CD1c-positive myeloid dendritic cell (primary cell): ENCODE results near the gene SFMBT1.

Experiments used
- DNase-seq: peaks from one replicate; pipeline ENCODE4 v3.0.0-alpha.2; 2016; ENCODE audit errors: extremely low spot score

SFMBT1 gene

DNA sequence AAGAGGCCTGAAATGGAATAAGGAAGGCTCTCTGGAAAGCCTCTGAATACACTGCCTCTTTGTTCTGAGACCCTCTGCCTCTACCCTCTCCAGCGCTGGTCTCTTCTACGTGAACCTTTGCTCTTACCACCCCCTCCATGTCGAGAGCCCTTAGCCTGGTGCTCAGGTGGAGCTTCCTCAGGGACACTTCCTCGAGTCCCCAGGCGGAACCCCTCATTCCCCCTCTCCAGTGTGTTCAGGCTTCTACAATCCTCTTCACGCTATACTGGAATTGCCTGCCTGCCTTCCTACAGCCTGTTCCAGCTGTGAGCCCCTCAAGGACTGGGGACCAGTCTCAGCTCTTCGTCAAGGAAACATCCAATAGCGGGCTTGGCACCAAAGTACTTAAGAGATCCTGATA lies 156.0 kb downstream of the SFMBT1 start:
- no peak for DNase-seq

DNA sequence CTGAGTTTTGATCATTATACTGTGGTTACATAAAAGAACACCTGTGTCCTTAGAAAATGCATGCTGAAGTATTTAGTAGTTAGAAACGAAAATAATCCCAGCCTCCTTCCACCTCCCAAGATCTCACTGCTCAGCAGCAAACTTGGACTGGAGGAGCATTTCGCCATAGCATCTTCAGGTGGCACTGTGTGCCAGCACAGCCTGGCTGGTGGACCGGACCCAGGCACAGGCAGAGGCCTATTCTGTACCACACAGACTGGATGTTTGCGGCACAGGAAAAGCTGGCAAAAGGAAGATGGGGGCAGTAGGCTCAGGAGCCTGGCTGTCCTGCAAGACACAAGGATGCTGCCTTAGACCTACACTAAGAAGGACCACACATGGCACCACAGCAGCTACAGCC lies 158.7 kb downstream of the SFMBT1 start:
- no peak for DNase-seq

DNA sequence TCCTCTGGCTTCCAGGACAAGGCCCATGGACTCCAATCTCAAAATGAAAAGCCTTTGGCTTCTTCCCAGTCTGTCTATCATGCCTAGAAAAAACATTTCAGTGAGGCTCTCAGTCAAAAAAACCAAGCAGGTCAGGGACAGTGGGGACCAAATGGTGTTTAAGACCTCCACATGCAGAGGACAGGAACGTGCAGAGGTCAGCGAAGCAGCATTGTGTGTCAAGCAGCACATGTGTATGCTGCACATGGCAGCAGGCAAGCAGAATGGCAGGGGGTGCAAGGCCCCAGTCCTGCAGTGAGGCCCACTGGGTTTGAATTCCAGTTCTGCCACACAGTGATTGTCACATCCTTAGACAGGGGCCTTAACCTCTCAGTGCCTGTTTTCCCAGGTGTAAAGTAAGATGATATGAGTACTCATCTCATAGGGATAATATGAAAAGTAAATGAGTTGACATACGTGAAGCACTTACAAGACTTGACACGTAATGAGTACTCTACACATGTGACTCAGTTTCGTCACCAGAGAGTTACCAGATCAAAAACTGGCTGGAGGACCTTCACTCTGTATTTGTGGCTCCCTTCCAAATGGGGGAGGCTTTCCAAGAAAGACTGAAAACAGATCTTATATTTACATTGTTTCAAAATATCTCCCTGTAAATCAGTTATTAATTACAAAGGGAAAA lies 159.7 kb downstream of the SFMBT1 start:
- DNase-seq: no peak

DNA sequence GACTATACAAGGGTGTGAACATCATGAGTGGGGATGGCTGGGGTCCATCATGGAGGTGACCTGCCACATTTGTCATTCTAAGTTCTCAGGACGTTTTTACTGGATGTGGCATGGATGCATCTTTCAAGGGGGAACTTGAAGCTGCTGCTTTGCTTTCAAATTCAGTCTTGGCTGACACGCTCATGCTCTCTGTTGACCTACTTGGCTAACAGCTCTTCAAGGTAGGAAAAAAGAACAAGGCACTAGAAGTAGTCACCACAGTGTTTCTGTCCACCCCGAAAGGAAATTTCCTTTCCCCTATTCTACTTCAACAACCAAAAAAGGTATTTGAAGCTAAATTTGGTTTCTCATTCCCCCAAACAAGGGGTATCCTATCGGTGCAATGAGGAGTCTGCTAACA lies 163.5 kb downstream of the SFMBT1 start:
- DNase-seq: no peak

DNA sequence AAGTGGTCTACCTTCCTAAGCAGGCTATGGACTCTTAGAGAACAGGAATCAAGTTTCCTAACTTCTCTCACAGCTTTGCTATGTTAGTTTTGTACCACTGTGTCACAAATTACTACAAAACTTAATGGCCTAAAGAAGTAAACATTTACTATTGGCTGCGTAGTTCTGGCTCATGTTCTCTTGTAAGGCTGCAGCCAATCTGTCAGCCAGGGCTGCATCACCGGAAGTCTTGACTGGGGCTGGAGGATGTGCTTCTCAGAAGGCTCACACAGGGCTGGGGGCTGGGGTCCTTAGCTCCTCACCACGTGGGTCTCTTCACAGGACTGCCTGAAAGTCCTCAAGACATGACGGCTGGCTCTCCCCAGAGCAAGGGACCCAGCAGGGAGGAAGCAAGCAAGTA lies 164.0 kb downstream of the SFMBT1 start:
- no peak for DNase-seq

DNA sequence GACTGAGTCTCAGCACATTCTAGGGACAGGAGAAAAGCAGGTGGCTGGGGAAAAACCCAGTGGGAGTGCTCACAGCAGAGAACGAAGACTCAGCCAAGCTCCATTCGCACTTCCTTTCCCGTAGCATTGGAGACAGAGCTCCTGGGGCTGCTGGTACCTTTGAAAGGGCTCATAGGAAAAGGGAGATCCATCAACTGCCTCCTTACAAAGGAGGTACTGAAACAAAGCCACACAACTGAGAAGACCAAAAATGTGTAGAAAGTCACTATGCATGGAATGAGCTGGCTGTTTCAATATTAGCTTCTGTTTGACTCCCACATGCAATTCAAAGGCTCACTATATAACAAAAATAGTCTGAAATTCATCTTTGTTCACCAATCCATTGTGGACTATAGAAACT lies 165.4 kb downstream of the SFMBT1 start:
- peak; percentile 12 for DNase-seq

DNA sequence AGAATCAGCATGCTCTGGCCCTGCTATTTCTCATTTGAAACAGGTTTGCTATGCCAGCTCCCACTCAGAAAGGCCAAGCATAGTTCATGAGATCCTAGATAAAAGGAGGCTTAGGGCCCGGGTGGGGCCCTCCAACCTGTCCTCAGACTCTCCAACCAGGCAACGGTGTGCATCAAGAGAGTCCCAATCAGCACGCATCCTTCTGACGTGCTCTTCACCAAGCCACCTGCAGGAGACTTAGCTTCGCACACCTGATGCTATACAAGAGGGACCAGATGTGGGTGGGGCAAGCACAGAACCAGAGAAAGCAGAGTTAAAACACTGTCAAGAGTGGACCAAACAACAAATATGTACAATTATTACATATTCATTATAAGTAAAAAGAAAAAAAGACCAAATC lies 165.8 kb downstream of the SFMBT1 start:
- DNase-seq: no peak

DNA sequence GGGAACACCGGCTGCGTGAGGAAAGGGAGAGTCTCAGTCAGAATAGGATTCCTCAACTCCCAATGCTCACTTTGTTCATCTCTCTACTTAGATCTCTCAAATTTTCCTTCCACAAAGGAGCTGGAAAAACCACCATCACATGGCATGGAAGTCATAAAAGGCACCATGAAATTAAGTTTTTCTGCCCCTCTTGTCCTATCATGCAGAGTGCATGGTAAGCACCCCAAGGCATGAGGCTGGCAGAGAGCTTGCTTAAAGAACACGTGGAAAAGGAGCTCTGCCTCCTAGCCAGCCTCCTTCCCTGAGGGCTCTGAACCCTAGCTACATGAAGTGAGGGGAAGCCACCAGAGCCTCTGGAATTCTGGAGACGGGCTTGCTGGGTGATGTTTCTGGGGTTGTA lies 166.3 kb downstream of the SFMBT1 start:
- no peak for DNase-seq

DNA sequence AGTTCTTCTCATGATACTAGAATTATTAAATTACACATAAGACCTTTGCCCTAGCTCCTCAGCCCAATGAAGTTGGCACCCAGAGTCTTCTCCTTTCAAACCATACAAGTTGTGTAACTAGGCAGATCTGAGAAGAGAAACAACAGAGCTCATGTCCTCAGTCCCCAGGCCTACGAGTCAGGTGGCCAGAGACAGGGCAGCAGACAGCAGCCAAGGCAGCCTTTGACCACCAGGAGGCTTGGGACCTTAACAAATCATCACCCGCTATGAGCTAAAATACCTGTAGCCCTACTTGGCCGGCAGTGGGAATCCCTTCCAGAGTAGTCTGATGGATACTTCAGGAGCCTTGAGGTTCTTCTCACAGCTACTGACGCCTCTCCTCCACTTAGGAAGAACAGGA lies 166.8 kb downstream of the SFMBT1 start:
- DNase-seq: no peak

DNA sequence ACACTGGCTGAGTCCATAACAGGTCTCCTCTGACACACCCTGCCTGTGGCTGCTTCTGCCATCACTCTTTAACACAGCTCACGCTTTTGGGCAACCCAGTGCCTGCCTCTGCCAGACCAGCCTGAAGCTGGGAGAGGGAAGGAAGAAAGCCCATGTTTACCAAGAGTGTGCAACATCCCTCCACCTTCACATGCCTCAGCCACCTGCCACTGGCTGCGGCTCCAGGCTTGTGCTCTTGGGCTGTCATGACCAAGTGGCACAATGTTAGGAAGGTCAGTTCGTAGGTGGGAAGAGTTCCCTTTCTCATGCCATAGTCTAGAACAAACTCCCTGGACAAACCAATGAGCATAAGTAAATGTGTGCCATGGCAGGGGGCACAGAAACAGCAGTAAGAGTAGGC lies 168.8 kb downstream of the SFMBT1 start:
- no peak for DNase-seq

DNA sequence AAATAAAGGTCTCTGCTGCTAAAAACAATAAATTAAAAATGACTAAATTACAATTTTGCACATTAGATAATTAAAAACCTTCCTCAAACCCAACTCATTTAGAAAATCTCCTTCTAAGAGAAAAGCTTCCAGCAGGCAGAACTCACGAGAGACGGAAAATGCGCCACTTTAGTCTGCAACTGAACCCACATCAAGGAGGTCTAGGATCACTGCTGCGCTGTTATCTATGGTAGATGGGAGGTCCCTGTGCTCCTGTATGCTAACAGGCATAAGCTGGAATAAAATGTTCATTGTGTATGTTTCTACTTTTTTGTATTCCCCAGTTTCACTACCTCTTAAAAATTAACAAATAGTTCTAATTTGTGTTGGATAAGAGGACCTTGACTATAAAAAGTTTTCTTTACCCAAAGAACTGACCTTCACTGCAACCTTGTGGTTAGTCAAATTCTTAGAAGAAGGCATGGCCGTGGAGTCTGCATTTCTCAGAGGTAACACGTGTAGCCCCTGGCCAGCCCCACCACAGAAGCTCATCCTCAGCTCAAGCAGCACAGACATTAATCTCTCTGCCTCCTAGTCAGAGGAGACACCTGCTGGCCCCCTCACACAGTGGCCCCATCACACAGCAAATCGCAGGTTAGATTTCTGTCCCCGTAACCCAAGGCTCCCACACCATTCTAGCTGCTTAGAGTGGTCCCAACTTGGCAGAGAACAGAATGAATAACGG lies 170.8 kb downstream of the SFMBT1 start:
- DNase-seq: no peak

DNA sequence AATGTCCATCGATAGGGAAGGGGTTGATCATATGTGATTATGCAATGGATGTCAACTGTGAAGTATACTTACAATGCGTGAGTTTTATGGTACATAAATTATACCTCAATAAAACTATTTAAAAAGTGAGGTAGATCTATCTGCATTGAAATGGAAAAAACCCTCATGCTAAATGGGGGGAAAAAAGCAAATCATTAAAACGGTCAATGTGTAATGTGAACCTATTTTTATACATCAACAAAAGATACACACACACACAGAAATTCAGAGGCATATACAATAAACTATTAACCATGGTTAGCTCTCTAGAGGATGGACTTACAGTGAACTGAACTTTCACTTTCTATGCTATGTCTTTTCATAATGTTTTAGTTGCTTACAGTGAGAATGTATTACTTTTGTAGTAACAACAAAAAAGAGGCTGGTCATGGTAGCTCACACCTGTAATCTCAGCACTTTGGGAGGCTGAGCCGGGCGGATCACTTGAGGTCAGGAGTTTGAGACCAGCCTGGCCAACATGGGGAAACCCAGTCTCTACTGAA lies 171.6 kb downstream of the SFMBT1 start:
- DNase-seq: no peak

DNA sequence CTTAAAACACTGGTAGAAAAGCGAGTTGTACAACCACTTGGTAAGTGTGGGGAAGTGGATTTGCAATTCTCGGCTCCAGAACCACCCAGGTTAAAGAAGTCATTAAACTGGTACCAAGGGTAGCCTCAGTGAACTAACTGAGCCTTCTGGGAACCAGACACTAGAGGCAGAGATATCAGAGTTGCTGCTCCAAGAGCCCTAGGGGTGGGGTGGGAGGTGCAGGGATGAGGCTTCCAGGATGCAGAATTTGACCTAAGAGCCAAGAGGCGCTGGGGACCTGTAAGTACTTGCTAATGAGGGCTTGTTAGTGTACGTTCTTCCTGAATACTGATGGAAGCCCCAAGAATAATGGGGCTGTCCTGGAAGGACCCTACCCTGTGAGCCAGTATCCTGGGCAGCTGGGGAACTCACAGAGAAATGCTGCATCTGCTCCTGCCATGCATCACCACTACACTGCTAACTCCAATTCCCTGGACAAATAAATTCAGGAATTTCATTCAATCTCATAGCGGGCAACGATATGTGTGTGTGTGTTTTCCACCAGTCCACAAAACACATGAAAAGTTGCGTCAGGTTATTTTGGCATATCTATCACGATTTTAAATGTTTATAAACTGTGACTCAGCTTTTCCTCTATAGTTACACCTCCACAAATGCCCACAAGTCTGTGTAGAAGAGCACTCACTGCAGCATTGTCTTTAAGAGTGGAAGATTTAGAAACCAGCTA lies 172.3 kb downstream of the SFMBT1 start:
- no peak for DNase-seq

DNA sequence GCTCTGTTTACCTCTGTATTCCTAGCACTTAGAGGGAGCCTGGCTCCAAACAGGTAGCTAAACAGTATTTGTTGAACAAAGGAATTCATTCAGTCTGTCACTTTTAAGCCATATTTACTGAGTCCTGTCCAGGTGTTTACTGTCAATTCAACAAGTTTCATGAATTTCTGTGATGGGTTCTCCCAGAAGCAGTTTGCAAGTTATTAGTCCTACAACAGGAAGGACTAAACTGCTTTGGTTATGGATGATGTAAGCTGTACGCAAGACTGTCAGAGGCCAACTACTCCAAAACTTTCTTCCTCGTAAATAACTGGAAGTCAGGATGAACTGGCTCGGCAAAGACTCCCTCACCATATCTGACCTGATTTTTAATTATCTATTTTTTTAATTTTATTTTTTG lies 173.6 kb downstream of the SFMBT1 start:
- no peak for DNase-seq

DNA sequence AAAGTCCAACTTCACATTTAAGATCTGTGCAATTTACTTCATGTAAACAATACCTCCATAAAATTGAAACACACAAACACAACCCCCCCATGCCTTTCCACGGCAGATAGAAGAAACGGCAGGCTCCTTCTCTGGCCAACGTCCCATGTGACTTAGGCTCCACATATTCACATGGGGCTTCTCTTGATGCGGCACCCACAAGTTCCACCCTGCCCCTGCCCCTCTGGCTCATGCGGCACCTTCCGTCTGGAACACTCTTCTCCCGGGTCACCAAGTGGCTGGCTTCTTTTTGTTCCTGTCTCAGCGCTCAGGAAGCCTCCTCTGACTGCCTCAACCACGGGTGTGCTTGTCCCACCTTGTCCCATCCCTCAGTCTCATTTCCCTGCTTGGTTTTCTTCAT lies 174.1 kb downstream of the SFMBT1 start:
- DNase-seq: no peak

DNA sequence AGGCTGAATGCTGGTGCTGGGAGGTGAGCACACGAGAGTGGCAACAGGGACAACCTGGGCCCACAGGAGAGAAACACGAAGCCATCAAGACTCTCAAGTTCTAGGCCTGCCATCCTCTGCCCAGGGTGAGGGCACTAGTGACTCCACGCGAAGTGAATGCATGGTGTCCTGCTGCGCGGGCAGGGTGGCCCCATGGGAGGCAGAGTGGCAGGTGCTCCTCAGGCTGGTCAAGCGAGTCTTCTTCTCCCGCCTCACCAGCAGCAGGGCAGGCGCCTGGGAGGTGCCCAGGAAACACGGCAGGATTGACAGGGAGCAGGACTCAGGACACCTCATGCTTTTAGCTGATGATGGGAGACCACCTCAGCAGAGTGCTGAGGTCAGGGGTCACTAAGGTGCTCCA lies 175.4 kb downstream of the SFMBT1 start:
- DNase-seq: no peak

DNA sequence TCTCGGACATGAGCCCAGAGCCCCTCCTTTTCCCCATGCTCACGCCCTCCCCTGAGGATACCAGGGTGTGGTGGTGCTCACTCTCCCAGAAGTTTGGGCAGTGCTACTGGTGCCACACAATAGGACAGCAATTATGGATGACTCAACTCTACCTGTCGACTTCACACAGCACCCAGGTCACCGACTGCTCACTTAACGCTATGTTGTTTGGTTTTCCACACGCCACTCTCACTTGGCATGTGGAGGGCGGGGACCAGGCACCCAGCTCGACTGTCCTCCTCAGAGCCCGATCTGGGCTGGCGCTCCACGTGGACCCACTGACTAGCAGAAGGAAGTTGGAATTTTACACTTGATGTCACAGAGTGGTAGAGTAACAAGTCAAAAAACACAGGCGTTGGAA lies 179.4 kb downstream of the SFMBT1 start:
- DNase-seq: no peak

DNA sequence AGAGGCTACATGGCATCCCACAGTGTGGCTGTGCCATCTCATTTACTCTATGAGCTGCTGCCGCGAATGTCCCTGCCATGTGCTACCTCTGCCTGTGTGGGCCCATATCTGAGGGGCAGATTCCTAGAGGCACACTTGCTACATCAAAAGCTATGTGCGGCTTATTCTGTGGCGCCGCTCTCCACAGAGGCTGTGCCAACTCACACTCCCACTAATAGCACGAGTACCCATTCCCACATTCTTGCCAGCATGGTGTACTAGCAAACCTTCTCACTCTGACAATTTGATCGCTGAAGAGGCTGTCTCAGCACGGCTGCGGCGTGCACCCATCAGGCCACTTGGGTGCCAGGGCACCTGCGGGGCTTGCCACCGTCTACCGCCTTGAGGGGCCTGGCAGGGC lies 179.9 kb downstream of the SFMBT1 start:
- no peak for DNase-seq

DNA sequence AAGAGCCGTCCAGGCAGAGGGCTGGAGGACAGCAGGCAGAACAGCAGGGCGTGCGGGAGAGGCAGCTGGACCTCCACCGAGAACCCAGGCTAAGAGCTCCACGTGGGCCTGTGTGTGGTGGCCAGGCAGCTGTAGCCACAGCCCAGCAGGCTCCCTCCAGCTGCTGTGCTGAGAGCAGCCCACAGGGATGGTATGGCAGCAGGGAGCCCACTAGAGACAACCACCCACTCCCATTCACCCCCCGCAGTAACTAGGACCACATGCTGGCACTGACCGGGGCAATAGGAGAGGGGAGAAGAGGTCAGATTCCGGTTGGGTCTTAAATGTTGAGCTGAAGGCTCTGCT lies 185.5 kb downstream of the SFMBT1 start:
- no peak for DNase-seq

DNA sequence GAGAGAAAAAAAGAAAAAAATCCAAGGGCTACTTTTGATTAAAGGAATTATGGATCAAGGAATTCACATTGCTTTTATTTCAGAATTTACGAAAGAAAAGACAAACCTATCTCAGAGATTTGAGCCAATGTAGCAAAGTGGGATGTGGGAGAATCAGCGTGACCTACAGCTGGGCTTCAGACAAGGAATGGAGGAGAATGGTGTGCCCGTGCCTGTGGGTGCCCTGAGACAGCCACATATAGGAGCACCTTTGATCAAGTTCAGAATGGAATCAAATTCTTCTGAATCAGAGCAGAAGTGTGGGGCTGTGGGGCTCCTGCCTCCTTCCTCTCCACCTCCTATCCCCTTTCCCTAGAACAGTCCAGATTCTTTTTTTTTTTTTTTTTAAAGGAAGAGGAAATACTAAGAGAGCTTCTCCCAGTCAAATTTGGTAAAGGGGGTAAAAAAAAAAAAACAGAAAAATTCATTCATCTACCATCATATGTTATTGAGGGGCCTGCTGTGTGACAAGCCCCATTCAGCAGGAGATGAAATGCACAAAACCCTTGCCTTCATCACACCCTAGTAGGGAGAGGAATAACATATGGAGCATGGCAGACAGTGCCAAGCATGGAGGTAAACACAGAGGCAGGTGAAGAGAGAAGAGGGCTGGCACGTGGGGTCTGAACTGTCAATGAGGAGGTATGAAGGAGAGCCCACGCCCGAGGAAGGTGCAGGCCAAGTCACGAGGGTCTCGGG lies 186.0 kb downstream of the SFMBT1 start:
- no peak for DNase-seq

DNA sequence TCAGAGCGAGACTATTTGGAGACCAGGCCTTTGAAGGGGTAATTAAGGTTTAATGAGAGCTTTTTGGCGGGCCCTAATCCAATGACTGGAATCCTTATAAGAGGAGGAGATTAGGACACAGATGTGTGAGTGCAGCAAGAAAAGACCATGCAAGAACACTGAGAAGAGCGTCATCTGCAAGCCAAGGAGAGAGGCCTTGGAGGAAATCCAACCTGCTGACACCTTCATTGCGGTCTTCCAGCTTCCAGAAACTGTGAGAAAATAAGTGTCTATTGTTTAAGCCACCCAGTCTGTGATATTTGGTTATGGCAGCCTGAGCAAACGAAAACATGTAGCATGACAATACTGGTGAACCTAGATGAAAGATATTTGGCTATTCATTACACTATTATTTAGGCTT lies 188.0 kb downstream of the SFMBT1 start:
- no peak for DNase-seq

DNA sequence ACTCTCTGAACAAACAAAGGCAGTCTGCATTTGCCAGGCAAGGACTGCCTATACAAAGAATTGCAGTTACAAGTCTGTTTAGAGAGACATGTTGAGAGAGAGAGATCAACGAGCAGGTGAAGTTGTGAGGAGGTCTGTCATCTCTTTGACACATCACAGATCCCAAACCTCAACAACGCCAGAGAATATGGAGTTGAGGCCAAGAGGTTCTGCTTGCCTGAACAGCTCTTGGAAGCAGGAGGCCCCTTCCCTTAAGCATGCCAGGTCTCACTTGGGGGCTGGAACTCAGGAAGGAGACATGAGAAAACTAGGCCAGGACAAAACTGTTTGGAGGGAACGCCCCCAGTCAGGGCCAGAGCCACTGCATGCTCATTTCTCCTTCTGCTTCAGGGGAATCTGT lies 188.7 kb downstream of the SFMBT1 start:
- DNase-seq: no peak
